ENCODE measurements around the gene NEURL1.

- TF ChIP-seq CTCF (IDR thresholded peaks at IDR 0.05): no peak
- no peak for TF ChIP-seq POLR2A (IDR thresholded peaks at IDR 0.05)
Measured at GRCh38 chr10:103616705-103617601, 123.4 kb downstream of the NEURL1 start.

Measured in esophagus squamous epithelium (tissue), 4 donors.